PFSK-1 (cell line): ENCODE data around the gene DOLPP1.

ENCODE experiments used
- POLR2AphosphoS5 ChIP-seq: IDR thresholded peaks from 2 replicates; pipeline ENCODE4 v1.6.1; 2012; ENCODE audit warnings: low read depth, mild to moderate bottlenecking, control low read depth, low read length, moderate library complexity
- TAF1 ChIP-seq: IDR thresholded peaks from 2 replicates; pipeline ENCODE4 v1.6.1; 2012; ENCODE audit warnings: low read length, control low read depth, borderline replicate concordance; ENCODE audit not compliant: insufficient read depth

DNA sequence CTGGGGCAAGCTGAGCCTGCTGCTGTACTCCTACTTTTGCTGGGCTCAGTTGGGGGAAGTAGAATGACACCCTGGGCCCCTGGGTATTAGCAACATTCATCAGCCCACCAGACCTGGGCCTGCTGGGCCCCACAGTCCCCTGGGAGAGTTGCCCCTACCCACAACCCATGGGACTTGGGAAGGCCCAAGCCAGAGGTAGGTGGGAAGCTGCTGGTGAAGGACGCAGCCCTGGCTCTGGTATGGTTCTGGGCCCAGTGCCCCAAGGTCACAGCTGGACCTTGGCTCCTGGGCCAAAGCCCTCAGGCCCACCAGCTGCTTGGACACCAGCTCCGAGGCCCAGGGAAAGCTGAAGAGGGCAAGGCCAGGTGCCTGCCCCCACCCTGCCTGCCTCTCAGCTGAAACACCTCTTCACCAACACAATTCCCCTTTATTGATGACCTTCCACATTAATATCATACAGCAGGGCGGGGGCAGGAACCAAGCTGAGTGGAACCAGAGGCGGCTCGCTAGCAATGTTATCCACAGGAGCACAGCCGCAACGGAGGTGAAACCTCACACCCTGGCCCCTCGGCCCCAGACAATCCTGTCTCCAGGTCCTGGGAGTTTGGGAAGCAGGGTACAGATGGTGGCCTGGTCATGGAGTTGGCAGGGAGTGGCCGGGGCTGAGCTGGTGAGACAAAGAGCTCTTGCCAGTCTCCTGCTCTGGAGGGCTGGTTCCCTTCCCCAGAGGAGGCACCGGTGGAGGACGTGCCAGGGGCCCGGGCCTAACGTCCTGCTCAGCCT lies 13.7 kb downstream of the DOLPP1 start:
- TF ChIP-seq POLR2AphosphoS5 (no peak), TAF1 (no peak)
